ENCODE measurements around the gene IL27RA.
A peak's percentile ranks its signal among the peaks of the same experiment; 100 is the strongest.
"Not testable (repeated sequence)": the region's sequence is repeated elsewhere in the genome, so short reads cannot be mapped to it uniquely, and the experiment has no call there.

The IL27RA gene

DNA sequence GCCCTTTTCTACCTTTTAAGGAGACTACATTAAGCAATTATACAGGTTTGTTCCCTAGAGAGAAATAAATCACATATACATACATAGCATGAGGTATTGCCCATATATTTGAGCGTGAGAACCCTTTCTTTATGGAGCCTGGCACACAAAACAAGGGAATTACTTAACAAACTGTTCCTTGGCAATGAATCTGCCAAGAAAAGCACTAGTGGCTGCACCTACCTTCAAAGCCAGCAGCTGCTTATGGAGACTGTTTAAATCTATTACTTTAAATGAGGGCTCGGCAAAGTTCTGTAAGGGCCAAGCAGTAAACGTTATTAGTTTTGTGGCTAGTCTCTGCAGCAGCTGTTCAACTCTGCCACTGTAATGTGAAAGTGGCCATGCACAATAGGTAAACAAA lies 32.5 kb upstream of the IL27RA start:
- no peak for DNase-seq

DNA sequence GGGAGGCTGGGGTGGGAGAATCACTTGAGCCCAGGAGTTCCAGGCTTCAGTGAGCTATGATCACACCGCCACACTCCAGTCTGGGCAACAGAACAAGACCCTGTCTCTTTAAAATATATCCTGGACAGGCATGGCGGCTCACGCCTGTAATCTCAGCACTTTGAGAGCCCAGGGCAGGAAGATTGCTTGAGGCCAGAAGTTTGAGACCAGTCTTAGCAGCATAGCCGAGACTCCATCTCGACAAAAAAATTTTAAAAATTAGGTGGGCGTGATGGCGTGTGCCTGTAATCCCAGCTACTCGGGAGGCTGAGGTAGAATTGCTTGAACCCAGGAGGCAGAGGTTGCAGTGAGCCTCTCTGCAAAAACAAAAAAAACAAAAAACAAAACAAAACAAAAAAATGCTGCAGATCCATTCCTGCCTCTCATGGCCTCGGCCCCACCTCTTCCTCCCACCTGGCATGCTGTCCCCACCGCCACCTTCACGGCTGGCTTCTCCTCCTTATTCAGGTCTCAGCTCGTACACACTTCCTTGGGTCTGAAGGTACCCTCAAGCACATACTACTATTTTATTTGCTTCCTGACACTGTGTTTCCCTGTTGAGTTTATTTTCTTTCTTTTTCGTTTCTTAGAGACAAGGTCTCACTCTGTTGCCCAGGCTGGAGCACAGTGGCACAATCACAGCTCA lies 30.7 kb upstream of the IL27RA start:
- DNase-seq = no peak

DNA sequence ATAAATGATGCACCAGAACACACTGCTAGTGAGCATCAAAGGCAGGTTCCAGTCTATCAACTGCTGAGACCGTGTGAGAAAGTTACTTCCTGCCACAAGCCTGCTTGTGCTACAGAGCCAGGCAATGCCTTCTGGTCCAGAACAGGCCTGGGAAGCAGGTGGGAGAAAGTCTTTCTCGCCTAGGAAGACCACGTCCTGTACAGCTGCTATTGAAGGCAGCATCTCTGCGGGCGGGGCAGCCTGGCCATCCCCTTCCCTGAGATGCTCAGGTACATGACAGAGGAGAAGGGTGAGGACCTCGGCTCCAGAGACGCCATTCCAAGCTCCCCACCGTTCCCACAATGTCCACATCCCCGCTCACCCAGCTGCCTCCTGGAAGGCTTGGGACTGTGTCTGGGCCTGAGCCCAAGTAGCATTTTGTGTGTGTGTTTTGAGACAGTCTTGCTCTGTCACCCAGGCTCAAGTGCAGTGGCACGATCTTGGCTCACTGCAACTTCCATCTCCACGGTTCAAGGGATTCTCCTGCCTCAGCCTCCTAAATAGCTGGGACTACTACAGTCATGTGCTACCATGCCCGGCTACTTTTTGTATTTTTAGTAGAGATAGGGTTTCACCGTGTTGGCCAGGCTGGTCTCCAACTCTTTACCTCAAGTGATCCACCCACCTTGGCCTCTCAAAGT lies 28.9 kb upstream of the IL27RA start:
- no peak for DNase-seq

DNA sequence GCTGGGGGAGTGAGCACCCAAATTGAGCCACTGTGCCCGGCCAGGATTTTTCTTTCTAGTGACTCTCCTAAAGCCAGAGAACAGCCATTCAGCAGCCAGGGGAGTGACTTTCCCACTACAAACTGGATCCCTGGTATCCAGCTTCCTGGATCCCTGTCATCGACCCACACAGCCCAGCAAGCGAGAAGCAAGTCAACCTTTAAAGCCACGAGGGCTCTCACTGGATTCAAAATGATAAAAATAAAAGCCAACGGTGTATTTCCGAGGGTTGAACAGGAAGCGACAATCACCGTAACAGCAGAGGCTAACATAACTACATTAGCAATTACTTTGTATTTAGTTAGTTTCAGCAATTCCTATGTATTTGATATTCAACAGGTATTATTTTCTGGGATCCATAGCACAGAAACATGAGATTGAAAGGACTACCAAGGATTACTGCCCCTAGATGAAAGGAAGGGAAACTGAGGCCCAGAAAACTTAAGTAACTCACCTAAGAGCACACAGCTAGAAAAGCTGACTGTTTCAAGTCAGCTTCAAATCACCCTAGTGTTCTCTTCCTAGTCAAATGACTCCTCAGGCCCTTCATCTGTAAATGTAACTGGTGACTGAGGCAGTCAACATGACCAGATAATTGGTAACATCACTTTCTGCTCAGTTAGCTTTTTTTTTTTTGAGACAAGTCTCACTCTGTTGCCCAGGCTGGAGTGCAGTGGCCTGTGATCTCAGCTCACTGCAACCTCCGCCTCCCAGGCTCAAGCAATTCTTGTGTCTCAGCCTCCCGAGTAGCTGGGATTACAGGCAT lies 28.1 kb upstream of the IL27RA start:
- no peak for DNase-seq

GRCh38 chr19:14004619-14005348 lies 26.8 kb upstream of the IL27RA start:
- DNase-seq = no peak

- DNase-seq = peak; percentile 88
These were observed 26.0 kb upstream of the IL27RA start for GRCh38 chr19:14005349-14006084.

DNA sequence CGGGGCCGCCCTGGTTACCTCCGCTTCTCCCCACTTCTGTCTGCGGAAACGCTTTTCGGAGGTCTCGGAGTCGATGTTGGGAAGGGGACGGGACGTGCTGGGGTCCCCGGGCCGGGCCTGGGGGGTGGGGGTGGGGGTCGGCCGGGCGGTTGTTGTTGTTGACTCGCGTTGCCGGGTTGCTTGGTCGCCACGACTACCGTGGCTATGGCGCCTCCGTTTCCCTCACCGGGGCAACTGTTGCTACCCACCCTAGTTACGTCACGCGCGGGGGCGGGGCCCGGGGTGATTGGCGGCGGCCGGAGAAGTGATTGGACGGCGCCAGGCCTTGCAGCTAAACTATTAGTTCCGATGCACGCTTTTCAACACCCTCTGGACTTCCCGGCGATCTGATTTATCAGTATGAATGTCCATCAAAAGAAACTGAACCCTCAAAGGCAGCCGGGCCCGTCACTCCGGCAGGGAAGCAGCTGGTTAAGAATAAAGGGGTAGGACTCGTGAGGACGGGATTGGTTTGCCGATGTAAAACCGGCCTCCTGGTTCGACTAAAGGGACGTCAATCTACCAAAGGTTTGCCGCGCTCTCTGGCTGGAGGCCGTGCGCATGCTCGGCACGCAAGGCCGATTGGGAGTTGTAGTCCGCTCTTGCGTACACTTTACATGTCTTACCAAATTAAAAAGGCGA lies 25.3 kb upstream of the IL27RA start, which contains the start of gene RFX1:
TSS of gene RFX1 (minus strand) at position 236 of the 681 bp plus-strand sequence. CDS start 12,477 bp downstream, outside the sequence.
- peak; percentile 100 for DNase-seq

- no peak for DNase-seq
These were observed 24.6 kb upstream of the IL27RA start for GRCh38 chr19:14006766-14007562.

- no peak for DNase-seq
These were observed 19.1 kb upstream of the IL27RA start for GRCh38 chr19:14012378-14012915.

GRCh38 chr19:14015524-14016035 lies 16.0 kb upstream of the IL27RA start:
- no peak for DNase-seq

GRCh38 chr19:14019100-14019499 lies 12.5 kb upstream of the IL27RA start:
- DNase-seq = no peak

GRCh38 chr19:14019739-14020138 lies 11.8 kb upstream of the IL27RA start:
- not testable (repeated sequence) for DNase-seq

DNA sequence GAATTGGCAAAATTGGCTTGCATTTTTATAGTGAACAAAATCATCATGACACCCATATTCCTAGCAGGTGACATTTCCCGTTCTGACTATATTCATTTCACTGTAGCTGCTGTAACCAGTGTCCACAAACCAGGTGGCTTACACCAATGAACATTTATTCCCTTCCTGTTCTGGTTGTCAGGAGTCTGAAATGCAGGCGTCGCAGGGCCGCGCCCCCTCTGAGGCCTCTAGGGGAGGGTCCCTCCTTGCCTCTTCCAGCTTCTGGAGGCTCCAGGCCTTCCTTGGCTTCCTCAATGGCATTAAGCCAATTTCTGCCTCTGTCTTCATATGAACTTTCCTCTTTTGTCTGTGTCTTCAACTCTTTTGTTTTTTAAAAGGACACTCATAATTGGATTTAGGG lies 10.1 kb upstream of the IL27RA start:
- DNase-seq = no peak

GRCh38 chr19:14022469-14022868 lies 9.1 kb upstream of the IL27RA start:
- peak; percentile 20 for DNase-seq

DNA sequence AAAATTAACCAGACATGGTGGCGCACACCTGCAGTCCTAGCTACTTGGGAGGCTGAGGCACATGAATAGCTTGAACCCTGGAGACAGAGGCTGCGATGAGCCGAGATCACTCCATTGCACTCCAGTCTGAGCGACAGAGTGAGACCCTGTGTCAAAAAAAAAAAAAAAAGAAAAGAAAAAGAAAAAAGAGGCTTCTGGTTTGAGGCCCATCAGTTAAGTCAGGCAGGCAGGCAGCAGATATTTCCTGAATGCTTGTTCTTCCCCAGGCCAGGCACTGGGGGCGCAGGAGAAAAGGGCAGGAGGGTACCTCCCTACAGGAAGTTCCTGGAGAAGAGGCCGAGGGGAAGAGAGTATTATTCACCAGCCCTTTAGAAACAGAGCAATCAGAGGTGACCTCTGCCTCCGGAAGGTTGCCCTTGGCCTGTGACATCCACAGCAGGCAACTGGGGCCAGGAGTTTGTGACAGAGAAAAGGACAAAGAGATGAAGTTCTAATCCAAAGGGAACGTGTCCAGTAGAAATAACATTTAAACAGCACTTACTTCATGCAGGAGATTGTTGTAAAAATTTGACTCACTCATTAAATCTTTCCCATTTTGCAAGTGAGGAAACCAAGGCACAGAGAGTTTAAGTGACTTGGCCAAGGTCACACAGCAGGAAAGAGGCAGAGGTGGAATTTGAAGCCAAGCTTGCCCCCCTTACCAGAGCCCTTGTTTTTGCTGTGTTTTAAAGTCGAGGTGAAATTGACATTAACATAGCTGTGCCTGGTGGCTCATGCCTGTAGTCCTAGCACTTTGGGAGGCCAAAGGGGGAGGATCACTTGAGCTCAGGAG lies 7.9 kb upstream of the IL27RA start:
- DNase-seq = peak; percentile 63

DNA sequence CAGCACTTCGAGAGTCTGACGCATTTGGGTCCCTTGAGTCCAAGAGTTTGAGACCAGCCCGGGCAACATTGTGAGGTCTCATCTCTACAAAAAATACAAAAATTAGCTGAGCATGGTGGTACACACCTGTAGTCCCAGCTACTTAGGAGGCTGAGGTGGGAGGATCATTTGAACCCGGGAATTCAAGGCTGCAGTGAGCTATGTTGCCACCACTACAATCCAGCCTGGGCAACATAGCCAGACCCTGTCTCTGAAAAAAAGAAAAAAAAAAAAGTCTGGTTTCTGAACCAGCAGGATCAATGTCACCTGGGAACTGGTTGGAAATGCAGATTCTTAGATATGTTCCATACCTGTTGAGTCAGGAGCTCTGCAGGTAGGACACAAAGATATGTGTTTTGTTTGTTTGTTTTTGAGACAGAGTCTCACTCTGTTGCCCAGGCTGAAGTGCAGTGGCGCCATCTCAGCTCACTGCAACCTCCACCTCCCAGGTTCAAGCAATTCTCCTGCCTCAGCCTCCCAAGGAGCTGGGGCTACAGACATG lies 4.8 kb upstream of the IL27RA start:
- not testable (repeated sequence) for DNase-seq

- DNase-seq = no peak
These were observed 3.6 kb upstream of the IL27RA start, which contains the start of gene RLN3 for GRCh38 chr19:14027856-14028450. RLN3 (plus strand) TSS chr19:14028148; CDS start chr19:14028205, 57 bp downstream.

- no peak for DNase-seq
These were observed 2.7 kb upstream of the IL27RA start for GRCh38 chr19:14028901-14029300.

Measured in fibroblast of skin of scalp (primary cell).